CD4-positive, alpha-beta T cell treated with Interleukin-10 for 1 hour (primary cell): ENCODE measurements around the gene GRIP1.

ENCODE experiments used
- DNase-seq: peaks from one replicate; pipeline ENCODE4 v3.0.0-alpha.2; 2020

GRIP1 gene

GRCh38 chr12:66688846-66689439, 10.1 kb upstream of the GRIP1 start:
- peak; percentile 35 for DNase-seq

GRCh38 chr12:66684222-66684621, 5.3 kb upstream of the GRIP1 start:
- no peak for DNase-seq

DNA sequence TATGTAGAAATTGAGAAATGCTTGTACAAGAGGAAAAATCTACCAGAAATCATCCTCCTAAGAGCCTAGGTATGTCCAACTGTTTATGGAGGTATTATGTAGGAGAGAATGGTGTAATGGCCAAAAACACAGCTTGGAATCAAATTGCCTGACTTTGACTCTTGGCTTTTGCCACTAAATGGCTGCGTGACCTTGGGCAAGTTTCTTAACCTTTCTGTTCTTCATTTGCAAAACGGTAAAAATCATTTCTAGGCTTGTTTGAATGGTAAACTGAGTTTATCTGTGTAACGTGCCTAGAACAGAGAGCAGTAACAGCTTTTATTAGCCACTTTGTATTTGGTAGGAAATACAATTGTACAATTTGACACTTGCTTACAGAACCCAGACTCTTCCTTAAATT, 4.9 kb upstream of the GRIP1 start:
- DNase-seq = no peak

- DNase-seq = no peak
Measured at GRCh38 chr12:66683073-66683472, 4.2 kb upstream of the GRIP1 start.

DNA sequence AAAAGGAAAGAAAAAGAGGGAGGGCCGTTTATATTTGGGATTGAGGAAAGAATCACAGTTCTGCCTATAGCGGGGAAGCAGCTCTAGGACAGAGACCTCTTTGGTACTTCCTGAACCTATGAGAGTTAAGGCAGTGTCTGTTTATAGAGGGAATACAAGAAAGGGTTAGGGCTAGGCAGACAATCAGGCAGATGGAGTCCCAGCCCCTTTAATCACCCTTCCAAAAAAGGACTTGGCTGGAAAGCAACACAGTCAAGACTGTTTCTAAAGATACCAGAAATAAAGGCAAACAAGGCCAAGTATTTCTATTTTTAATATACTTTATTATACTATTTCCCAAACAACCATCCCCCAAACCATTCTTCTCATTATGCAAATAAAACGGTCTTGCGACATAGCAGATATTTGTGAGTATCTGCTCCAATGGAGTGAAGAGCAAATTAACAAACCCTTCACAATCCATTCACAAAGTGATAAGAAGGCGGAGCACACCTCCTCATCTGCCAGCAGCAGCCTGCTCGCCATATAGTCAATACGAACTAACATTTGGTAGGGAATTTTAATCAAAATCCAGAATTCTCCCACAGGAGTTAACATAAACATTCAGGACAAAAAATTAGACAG, 697 bp upstream of the GRIP1 start:
- no peak for DNase-seq

- no peak for DNase-seq
Measured at GRCh38 chr12:66676241-66676640, 2.6 kb downstream of the GRIP1 start.

DNA sequence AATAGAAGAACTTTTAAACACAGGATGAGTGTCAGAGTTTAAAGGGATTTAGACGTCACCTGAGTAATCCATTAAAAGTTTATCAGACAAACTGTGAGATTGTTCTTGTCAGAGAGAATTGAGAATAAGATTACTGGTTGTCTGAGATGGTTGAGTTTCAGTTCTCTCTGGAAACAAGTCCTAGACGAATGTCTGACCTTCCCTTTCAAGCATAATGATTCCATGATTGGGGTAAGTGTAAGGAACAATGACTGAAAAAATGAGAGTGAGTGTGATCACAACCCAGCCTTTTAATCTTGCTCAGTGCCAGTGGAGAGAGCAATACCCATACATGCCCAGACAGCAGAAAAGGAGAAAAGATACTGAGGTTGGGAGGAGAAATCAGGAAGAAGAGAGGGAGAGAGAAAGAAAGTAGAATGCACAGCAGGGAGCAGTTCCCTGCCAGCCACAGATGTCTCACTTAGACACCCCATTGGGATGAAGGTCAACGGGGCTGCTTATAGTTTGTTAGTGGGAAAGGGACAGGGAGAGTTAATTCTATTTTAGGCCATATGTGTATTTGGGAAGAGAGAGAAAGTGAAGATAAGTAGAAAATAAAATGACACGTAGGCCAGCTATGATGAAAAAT, 4.3 kb downstream of the GRIP1 start:
- no peak for DNase-seq

DNA sequence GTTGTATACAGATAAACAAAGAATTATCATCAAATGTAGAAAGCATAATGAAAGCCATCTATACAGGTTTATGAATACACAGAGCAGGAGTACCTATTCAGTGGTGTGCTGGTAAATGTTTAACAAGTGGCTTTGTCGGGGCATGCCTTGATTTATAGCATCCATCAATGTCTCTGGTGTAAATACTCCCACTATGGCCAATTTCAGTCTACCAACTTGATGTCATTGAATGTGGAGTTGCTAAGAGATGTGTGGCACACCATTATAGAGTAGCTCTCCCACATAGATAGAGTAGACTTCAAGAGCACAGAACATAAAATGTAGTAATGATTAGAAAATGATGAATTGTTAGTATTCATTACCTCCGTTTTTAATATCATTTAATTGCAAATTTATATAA, 9.3 kb downstream of the GRIP1 start:
- DNase-seq = no peak

DNA sequence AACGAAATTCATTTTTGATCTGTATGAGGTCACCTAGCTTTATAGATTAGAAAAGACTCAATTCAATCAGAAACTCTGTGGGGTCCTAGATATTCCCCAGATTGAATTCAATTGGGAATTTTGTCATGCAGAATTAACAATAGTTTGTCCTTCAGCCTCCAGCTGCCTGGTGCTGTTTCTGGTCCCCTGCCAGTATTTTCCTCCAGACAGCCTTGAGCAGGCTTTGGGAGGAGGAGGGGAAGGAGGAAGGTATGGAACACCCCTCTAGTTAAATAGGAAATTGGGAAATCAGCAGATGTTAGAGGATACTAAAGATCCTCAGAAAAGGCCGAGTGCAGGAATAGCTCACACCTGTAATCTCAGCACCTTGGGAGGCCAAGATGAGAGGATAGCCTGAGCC, 10.6 kb downstream of the GRIP1 start:
- no peak for DNase-seq

DNA sequence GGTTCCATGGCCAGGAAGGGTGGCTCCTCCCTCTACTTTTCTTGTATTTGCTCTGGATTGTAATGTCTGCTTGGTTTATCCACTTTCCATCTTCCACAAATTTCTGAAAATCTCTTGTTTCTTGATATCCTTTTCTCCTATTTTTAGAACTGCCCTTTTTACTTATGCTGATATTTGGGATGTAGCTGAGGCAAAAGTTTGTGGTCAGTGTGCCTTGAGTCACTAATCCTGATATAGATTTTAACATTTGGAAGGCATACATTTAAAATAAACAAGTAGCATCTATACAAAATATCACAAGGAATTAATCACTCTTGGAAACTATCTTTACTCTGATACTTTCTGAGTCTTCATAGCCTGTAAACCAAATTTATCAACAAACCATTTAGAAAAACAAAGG, 11.0 kb downstream of the GRIP1 start:
- no peak for DNase-seq

GRCh38 chr12:66666481-66666880, 12.4 kb downstream of the GRIP1 start:
- no peak for DNase-seq

DNA sequence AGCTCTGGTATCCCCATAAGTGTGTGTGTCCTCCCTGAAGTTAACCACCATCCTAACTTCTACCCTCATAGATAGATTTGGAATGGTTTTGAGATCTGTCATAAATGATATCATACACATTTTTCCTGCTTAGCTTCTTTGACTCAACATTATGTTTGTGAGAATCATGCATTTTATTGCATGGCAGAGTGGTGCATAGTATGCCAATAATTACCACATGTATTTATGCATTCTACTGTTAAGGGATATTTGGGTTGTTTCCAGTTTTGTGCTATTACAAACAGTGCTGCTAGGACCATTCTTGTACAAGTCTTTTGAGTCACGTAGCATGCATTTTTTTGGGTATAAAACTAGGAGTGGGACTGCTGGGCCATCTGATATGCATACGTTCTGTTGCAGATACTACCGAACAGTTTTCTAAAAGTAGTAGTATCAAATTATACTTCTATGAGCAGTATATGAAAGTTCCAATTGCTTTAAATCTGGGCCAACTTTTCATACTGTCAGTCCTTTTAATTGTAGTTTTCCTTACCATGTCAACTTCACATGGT, 13.4 kb downstream of the GRIP1 start:
- no peak for DNase-seq

GRCh38 chr12:66664076-66664475, 14.8 kb downstream of the GRIP1 start:
- DNase-seq = no peak

- DNase-seq = no peak
Measured at GRCh38 chr12:66663611-66664010, 15.3 kb downstream of the GRIP1 start.

DNA sequence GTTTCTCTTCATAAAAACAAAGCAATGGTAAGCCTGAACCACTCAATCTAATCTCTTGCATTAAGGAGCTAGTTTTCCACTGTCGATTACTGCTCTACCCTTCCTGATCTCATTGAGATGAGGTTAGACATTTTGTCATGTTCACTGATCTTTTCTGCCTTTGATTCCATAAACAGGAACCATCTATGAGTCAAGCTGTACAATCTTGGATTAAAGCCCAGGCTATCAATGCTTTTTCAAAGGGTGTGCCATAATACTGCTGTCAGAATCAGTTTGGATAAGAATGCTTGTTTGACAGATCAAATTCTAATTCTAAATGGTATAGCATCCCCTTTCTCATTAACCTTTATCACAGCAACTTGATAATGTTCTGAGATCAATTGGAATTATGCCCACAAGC, 16.1 kb downstream of the GRIP1 start:
- no peak for DNase-seq

GRCh38 chr12:66662179-66662578, 16.7 kb downstream of the GRIP1 start:
- no peak for DNase-seq

DNA sequence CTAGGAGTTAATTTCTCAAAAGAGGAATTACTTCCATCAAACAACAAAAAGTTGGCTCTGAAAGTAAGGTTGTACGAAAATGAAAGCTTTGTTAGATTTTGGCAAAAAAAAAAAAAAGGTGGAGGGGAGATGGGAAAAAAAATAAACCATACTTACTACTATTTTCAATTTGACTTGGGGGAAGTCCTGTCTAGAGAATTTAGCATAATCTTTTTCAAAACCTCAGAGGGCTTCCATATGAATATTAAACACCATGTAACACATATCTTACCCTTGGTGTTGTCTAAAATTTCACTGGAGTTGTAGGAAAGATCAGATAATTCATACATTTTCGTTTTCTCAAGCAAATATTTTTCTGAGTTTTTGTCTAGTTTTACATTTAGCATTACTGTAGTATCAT, 17.5 kb downstream of the GRIP1 start:
- DNase-seq = no peak

- DNase-seq = no peak
Measured at GRCh38 chr12:66653796-66654195, 25.1 kb downstream of the GRIP1 start.

GRCh38 chr12:66648033-66648735, 30.7 kb downstream of the GRIP1 start:
- DNase-seq = no peak

DNA sequence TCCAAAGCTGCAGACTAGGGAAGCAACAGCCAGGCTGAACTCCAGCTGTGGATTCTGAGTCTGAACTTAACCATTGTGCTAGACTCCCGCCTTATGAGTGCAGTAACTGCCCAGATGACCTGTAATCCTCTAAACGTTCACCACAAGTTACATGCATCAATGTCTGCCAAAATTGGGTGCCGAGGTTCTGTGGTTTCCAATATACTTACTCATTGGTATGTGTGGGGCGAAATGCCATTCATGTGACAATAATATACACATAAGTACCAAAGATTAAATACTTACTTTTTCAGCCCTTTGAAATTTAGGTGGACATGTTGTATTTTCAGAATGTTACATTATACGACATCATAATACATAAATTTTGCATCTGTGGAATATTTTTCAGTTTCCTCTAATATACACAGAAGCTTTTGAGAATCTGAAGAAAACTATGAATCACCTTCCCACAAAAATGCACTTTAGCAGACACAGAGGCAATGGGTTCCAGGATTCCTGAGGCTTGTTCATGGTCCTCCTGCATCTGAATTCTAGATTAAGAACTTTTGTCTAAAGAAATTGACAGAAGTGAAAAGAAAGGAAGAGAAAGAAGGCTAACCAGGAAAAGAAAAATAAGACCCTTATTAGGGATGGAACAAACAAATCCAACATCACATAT, 31.7 kb downstream of the GRIP1 start:
- no peak for DNase-seq

GRCh38 chr12:66644151-66644550, 34.7 kb downstream of the GRIP1 start:
- no peak for DNase-seq

DNA sequence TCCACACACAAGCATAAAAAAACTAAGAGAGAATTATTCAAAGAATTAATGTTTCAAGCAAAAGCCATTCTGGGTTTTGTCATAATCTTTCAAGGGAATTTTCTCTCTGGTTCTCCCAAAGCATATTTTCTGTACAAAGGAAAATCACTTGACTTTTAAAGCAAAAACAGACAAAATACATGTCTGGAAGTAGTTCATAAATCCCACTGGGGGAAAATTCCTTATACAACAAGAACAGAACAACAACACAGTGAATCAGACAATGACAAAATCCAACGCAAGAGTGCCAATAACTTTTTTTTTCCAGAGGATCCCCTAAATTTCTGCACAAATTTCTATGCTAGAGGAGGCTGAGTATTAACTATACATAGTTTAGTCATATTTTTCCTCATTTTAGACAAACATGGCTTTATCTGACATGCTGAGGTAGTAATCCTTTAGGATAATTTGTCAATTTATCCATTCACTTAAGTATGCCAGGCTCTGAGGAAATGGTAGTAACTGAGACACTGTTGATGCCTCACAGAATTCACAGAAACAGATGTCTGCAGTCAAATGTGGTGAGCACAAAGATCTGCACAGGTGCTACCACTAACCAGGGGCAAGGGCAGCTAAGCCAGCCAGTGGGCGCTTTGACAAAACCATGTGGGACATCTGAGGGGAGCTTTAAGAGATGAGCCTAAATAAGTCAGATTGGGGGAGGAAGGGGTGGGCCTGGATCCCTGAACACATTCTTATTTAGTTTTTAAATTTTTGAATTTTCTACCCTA, 38.0 kb downstream of the GRIP1 start:
- DNase-seq = no peak
